Measurements from ENCODE around the gene RAB34. TPM values are rescaled to one million over a fixed set of nuclear protein-coding genes. Genes with fewer than 3 reads are reported as not detected.

RAB34 gene
- total and polyA plus RNA-seq, 9 of the 15 experiments (the other 6 are each of a cell fraction or from before 2014, with no cell fraction given): 0.07 to 3.8 (median 0.46) TPM; not detected in 1

DNA sequence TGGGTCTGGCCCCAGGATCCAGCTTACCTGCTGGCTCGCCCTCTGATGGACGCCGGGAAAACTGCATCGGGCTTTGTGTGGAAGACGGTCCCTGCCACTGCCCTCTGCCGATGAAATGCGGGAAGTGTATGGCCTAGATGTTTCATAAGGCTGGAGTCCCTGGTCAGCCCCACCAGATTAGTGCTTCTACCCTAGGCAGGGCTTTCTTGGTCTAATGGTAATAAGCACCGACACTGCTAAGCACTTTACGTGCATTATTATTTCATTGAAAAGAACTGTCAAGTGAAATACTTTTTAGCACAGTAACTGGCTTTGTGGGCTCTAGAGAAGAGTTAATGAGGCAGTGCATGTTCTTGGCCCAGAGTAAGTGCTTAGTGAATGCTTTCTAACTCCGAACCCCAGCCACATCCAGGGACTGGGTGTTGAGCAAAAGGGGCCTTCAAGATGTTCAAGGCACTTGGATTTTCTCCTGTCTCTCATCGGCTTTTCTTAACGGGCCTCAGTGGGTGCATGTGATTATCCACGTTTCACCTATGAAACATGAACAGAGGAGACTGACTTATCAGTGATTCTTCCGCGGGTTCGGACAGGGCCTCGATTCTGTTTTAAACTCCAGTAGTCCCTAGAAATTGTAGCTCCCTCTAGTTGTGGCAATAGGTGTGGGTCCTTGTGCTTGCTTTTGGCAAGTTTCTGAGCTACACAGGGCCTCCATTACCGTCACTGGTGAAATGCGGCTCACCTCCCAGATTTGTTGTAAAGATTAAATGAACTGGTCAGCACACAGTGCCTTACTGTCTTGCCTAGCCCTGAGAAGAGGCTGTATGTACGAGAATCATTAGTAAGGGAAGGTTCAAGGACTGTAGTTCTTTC, 32.7 kb upstream of the RAB34 start (continued):
- TF ChIP-seq, protein P1, sequence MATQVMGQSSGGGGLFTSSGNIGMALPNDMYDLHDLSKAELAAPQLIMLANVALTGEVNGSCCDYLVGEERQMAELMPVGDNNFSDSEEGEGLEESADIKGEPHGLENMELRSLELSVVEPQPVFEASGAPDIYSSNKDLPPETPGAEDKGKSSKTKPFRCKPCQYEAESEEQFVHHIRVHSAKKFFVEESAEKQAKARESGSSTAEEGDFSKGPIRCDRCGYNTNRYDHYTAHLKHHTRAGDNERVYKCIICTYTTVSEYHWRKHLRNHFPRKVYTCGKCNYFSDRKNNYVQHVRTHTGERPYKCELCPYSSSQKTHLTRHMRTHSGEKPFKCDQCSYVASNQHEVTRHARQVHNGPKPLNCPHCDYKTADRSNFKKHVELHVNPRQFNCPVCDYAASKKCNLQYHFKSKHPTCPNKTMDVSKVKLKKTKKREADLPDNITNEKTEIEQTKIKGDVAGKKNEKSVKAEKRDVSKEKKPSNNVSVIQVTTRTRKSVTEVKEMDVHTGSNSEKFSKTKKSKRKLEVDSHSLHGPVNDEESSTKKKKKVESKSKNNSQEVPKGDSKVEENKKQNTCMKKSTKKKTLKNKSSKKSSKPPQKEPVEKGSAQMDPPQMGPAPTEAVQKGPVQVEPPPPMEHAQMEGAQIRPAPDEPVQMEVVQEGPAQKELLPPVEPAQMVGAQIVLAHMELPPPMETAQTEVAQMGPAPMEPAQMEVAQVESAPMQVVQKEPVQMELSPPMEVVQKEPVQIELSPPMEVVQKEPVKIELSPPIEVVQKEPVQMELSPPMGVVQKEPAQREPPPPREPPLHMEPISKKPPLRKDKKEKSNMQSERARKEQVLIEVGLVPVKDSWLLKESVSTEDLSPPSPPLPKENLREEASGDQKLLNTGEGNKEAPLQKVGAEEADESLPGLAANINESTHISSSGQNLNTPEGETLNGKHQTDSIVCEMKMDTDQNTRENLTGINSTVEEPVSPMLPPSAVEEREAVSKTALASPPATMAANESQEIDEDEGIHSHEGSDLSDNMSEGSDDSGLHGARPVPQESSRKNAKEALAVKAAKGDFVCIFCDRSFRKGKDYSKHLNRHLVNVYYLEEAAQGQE (IDR thresholded peaks at IDR 0.05; ENCODE audit: borderline replicate concordance): peak; percentile 96
- TF ChIP-seq, protein P1 (CRISPR knock-in tag; IDR thresholded peaks at IDR 0.05; ENCODE audit: low read depth): no peak
- TF ChIP-seq ARNT (IDR thresholded peaks at IDR 0.05) (peak in 1 of 2 experiments; percentile 59; a peak in 2 of 4 replicates), ZNF134 (CRISPR knock-in tag; conservative IDR thresholded peaks at IDR 0.05) (peak; percentile 86), TARDBP (IDR thresholded peaks at IDR 0.05) (peak; percentile 55; the same call in 1 of the 2 replicates), SUPT5H (IDR thresholded peaks at IDR 0.05) (peak; percentile 20; the same call in 1 of the 2 replicates), TBP (optimal IDR thresholded peaks at IDR 0.05; ENCODE audit: low read depth, low read length) (peak; percentile 15), CREB1 (IDR thresholded peaks at IDR 0.05) (peak; percentile 50; the same call in 1 of the 2 replicates), CREB1 (CRISPR knock-in tag; IDR thresholded peaks at IDR 0.05) (peak; percentile 66; the same call in 1 of the 2 replicates)
- TF ChIP-seq, protein P2, sequence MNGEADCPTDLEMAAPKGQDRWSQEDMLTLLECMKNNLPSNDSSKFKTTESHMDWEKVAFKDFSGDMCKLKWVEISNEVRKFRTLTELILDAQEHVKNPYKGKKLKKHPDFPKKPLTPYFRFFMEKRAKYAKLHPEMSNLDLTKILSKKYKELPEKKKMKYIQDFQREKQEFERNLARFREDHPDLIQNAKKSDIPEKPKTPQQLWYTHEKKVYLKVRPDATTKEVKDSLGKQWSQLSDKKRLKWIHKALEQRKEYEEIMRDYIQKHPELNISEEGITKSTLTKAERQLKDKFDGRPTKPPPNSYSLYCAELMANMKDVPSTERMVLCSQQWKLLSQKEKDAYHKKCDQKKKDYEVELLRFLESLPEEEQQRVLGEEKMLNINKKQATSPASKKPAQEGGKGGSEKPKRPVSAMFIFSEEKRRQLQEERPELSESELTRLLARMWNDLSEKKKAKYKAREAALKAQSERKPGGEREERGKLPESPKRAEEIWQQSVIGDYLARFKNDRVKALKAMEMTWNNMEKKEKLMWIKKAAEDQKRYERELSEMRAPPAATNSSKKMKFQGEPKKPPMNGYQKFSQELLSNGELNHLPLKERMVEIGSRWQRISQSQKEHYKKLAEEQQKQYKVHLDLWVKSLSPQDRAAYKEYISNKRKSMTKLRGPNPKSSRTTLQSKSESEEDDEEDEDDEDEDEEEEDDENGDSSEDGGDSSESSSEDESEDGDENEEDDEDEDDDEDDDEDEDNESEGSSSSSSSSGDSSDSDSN (IDR thresholded peaks at IDR 0.05; ENCODE audit: borderline replicate concordance in 1 of 2, low read depth in 2 of 2, low read length in 2 of 2): peak in 1 of 2 experiments; percentile 52; a peak in 1 of 4 replicates
- TF ChIP-seq, protein P3, sequence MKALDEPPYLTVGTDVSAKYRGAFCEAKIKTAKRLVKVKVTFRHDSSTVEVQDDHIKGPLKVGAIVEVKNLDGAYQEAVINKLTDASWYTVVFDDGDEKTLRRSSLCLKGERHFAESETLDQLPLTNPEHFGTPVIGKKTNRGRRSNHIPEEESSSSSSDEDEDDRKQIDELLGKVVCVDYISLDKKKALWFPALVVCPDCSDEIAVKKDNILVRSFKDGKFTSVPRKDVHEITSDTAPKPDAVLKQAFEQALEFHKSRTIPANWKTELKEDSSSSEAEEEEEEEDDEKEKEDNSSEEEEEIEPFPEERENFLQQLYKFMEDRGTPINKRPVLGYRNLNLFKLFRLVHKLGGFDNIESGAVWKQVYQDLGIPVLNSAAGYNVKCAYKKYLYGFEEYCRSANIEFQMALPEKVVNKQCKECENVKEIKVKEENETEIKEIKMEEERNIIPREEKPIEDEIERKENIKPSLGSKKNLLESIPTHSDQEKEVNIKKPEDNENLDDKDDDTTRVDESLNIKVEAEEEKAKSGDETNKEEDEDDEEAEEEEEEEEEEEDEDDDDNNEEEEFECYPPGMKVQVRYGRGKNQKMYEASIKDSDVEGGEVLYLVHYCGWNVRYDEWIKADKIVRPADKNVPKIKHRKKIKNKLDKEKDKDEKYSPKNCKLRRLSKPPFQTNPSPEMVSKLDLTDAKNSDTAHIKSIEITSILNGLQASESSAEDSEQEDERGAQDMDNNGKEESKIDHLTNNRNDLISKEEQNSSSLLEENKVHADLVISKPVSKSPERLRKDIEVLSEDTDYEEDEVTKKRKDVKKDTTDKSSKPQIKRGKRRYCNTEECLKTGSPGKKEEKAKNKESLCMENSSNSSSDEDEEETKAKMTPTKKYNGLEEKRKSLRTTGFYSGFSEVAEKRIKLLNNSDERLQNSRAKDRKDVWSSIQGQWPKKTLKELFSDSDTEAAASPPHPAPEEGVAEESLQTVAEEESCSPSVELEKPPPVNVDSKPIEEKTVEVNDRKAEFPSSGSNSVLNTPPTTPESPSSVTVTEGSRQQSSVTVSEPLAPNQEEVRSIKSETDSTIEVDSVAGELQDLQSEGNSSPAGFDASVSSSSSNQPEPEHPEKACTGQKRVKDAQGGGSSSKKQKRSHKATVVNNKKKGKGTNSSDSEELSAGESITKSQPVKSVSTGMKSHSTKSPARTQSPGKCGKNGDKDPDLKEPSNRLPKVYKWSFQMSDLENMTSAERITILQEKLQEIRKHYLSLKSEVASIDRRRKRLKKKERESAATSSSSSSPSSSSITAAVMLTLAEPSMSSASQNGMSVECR (CRISPR knock-in tag; IDR thresholded peaks at IDR 0.05): peak; percentile 85; the same call in 1 of the 2 replicates
